ENCODE measurements around the gene MARK2.

DNA sequence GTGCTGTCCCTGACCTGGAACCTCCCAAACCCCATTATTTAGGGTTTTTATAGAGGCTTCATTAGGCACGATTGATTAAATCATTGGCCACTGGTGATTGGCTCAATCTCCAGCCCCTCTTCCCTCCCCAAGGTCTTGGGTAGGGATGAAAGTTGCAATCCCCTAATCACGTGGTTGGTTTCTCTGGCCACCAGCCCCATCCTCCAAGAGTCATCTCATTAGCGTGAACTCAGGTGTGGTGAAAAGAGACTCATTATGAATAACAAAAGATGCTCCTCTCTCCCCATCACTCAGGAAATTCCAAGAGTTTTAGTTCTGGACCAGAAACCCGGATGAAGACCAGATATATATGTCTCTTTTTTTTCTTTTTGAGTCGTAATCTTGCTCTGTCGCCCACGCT lies 7.6 kb upstream of the MARK2 start:
- TF ChIP-seq, protein P1, sequence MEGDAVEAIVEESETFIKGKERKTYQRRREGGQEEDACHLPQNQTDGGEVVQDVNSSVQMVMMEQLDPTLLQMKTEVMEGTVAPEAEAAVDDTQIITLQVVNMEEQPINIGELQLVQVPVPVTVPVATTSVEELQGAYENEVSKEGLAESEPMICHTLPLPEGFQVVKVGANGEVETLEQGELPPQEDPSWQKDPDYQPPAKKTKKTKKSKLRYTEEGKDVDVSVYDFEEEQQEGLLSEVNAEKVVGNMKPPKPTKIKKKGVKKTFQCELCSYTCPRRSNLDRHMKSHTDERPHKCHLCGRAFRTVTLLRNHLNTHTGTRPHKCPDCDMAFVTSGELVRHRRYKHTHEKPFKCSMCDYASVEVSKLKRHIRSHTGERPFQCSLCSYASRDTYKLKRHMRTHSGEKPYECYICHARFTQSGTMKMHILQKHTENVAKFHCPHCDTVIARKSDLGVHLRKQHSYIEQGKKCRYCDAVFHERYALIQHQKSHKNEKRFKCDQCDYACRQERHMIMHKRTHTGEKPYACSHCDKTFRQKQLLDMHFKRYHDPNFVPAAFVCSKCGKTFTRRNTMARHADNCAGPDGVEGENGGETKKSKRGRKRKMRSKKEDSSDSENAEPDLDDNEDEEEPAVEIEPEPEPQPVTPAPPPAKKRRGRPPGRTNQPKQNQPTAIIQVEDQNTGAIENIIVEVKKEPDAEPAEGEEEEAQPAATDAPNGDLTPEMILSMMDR (optimal IDR thresholded peaks at IDR 0.05 in 1 of 3, IDR thresholded peaks at IDR 0.05 in 1 of 3, conservative IDR thresholded peaks at IDR 0.05 in 1 of 3; ENCODE audit: extremely low read depth in 1 of 3, insufficient read depth in 2 of 3, low read length in 3 of 3) = no peak
- no peak for TF ChIP-seq EZH2 (IDR thresholded peaks at IDR 0.05; ENCODE audit: low read length)

Measured in keratinocyte (primary cell).